GM12892 (cell line): ENCODE results near the gene CCDC126.

ENCODE experiments used
- POLR2A ChIP-seq: IDR thresholded peaks from 2 replicates; pipeline ENCODE4 v1.6.1; 2011; ENCODE audit warnings: low read depth, low read length, control low read depth
- POLR2AphosphoS5 ChIP-seq: IDR thresholded peaks from 2 replicates; pipeline ENCODE4 v1.6.1; 2011; ENCODE audit warnings: low read depth, low read length, control low read depth

DNA sequence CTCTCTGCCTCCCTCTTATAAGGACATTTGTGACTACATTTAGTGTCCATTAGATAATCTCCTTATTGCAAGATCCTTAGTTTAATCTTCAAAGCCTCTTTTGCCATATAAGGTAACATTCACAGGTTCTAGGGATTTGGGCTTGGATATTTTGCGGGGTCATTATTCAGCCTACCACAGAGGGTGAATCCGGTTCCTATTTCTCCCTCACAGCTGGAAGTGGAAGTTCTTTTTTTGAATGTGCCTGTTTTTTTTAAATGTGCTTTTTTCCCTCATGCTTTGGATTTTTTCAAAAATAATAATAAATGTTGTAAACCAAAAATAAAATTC is 65.8 kb downstream of the CCDC126 start:
- no peak for TF ChIP-seq POLR2AphosphoS5
- TF ChIP-seq POLR2A: no peak
